K562 (cell line): ENCODE results near the gene SPEG. TPM values are rescaled to one million over a fixed set of nuclear protein-coding genes. Genes with fewer than 3 reads are reported as not detected.

Source experiments
- ATAC-seq: fragments of 200-7000 bp; cut with Tn5 transposase; 3 replicates; pipeline ENCODE4 v1.9.1; 2020; ENCODE audit warnings: moderate library complexity
- BruUV-seq: library from RNA; stranded (reverse); fragments of 400-500 nt; replicated peaks from 2 replicates; lab custom pipeline; 2021; lab: Mats Ljungman, UMichigan
- CTCF ChIA-PET: fragments of 300-600 bp; formaldehyde crosslinking; extraction: SDS; loops from one replicate; lab custom pipeline; 2021; ENCODE audit warnings: low intra/inter-chr PET ratio; lab: Yijun Ruan, JAX
- POLR2A ChIA-PET: fragments of 300-600, 350-650 bp; sonication (Branson Sonifier 250); formaldehyde crosslinking; extraction: SDS; loops from one replicate; lab custom pipeline; 2021; ENCODE audit warnings: antibody characterized with exemption, inconsistent platforms; lab: Yijun Ruan, JAX
- DNase-seq, 4 experiments: peaks; one replicate each; pipeline versions ENCODE4 v3.0.0 to v3.0.0-alpha.2; 2011 to 2018; ENCODE audit warnings: low spot score in 3 of 4, mixed read lengths in 3 of 4; ENCODE audit errors: extremely low read depth in 1 of 4
- FAIRE-seq: peaks from 2 replicates; lab custom pipeline; 2011; peaks lifted over from hg19 to GRCh38; lab: Jason Lieb, UNC
- H2AFZ ChIP-seq: 2 replicates; pipeline ENCODE4 v1.6.0; 2011; ENCODE audit warnings: low read depth, low read length, control low read depth, inconsistent platforms
- H3K27ac ChIP-seq: fragments of 200-600 bp; 3 replicates; pipeline ENCODE4 v1.8.0; 2011; ENCODE audit warnings: low read depth, mild to moderate bottlenecking, control low read depth, inconsistent platforms, low read length, moderate library complexity, mixed read lengths; ENCODE audit errors: extremely low read depth
- H3K27me3 ChIP-seq, 2 experiments: fragments of 300-600 bp in 1 of 2; 2 replicates in 1 of 2; 3 replicates in 1 of 2; pipeline versions ENCODE4 v1.6.0 to v1.8.0; 2011; ENCODE audit warnings: inconsistent platforms in 2 of 2, low read length in 2 of 2, mild to moderate bottlenecking in 1 of 2, mixed read lengths in 1 of 2, moderate library complexity in 1 of 2; ENCODE audit not compliant: control insufficient read depth in 2 of 2, insufficient read depth in 2 of 2
- H3K36me3 ChIP-seq: fragments of 300-600 bp; 3 replicates; pipeline ENCODE4 v1.8.0; 2011; ENCODE audit warnings: mild to moderate bottlenecking, low read length, inconsistent platforms; ENCODE audit not compliant: control insufficient read depth, insufficient read depth
- H3K4me1 ChIP-seq, 2 experiments: fragments of 200-600 bp in 1 of 2; replicated peaks in 1 of 2; 2 replicates in 1 of 2; 3 replicates in 1 of 2; pipeline versions ENCODE4 v1.5.1 to v1.8.0; 2011; ENCODE audit warnings: inconsistent platforms in 2 of 2, low read length in 2 of 2, mild to moderate bottlenecking in 1 of 2, mixed read lengths in 1 of 2, moderate library complexity in 1 of 2; ENCODE audit not compliant: control insufficient read depth in 2 of 2, insufficient read depth in 2 of 2
- H3K4me2 ChIP-seq: 2 replicates; pipeline ENCODE4 v1.6.1; 2011; ENCODE audit warnings: low read length, control low read depth, inconsistent platforms, mixed read lengths; ENCODE audit not compliant: insufficient read depth
- H3K4me3 ChIP-seq: fragments of 200-600 bp; sonication (generic), shearing (Covaris generic); 2 replicates; pipeline ENCODE4 v1.5.1; 2016; ENCODE audit warnings: control low read depth, inconsistent platforms
- H3K79me2 ChIP-seq: fragments of 200-600 bp; 3 replicates; pipeline ENCODE4 v1.8.0; 2011; ENCODE audit warnings: low read length, inconsistent platforms; ENCODE audit not compliant: control insufficient read depth, insufficient read depth
- H3K9ac ChIP-seq, 2 experiments: 2 replicates each; pipeline versions ENCODE4 v1.6.0 to v1.6.1; 2011; ENCODE audit warnings: low read depth in 2 of 2, low read length in 2 of 2, control low read depth in 1 of 2, inconsistent platforms in 1 of 2, mild to moderate bottlenecking in 1 of 2, mixed read lengths in 1 of 2; ENCODE audit not compliant: insufficient read depth in 1 of 2
- H3K9me1 ChIP-seq: one replicate; pipeline ENCODE4 v1.6.0; 2011; ENCODE audit warnings: inconsistent platforms, mild to moderate bottlenecking, low read length, moderate library complexity; ENCODE audit not compliant: control insufficient read depth, insufficient read depth
- H3K9me3 ChIP-seq: replicated peaks from 2 replicates; pipeline ENCODE4 v1.5.1; 2011; ENCODE audit warnings: low read depth, low read length, inconsistent platforms; ENCODE audit not compliant: control insufficient read depth, insufficient read depth
- H4K20me1 ChIP-seq: replicated peaks from 2 replicates; pipeline ENCODE4 v1.6.1; 2011; ENCODE audit warnings: low read length, inconsistent platforms, mixed read lengths; ENCODE audit not compliant: control insufficient read depth, insufficient read depth
- CEBPB ChIP-seq: fragments of 450-650 bp; IDR thresholded peaks from 2 replicates; pipeline ENCODE4 v1.6.1; 2016; ENCODE audit warnings: missing genetic modification characterization, missing compliant biosample characterization
- CEBPZ ChIP-seq: fragments of 150-350 bp; IDR thresholded peaks from 2 replicates; pipeline ENCODE4 v1.6.1; 2014; ENCODE audit warnings: low read depth, mild to moderate bottlenecking, low read length, borderline replicate concordance
- HDAC2 ChIP-seq: fragments of 450-650 bp; IDR thresholded peaks from 2 replicates; pipeline ENCODE4 v1.6.1; 2016; ENCODE audit warnings: mild to moderate bottlenecking
- KDM2B ChIP-seq: fragments of 250-450 bp; sonication (Bioruptor Pico); IDR thresholded peaks from 2 replicates; pipeline ENCODE4 v1.8.0; 2021; ENCODE audit warnings: mild to moderate bottlenecking, moderate library complexity
- PHTF2 ChIP-seq: fragments of 250-450 bp; sonication (Bioruptor Pico); IDR thresholded peaks from 2 replicates; pipeline ENCODE4 v1.5.0; 2021; ENCODE audit warnings: mild to moderate bottlenecking
- RAD51 ChIP-seq: fragments of 450-650 bp; IDR thresholded peaks from 2 replicates; pipeline ENCODE4 v1.7.1; 2016; ENCODE audit warnings: low read depth, mild to moderate bottlenecking, borderline replicate concordance
- SIN3A ChIP-seq, 2 experiments: fragments of 150-350 bp in 1 of 2; IDR thresholded peaks; 2 replicates each; pipeline ENCODE4 v1.6.1; 2011 to 2016; ENCODE audit warnings: borderline replicate concordance in 2 of 2, low read depth in 2 of 2, low read length in 2 of 2, mild to moderate bottlenecking in 2 of 2, moderate library complexity in 2 of 2; ENCODE audit not compliant: control insufficient read depth in 1 of 2
- WGBS: fragments of 100-300 bp; shearing (Covaris generic); methylation state at CpG from one replicate; pipeline ENCODE4 v1.1.6; 2016; ENCODE audit warnings: low coverage, mixed read lengths; ENCODE audit not compliant: insufficient coverage; ENCODE audit errors: missing lambda C conversion rate; 5-methylcytosine and 5-hydroxymethylcytosine counted together
- in situ Hi-C: fragments of 300-500 bp; cut with MboI; formaldehyde crosslinking; loops from 4 replicates; pipeline ENCODE4 v1.15.0; 2018; ENCODE audit warnings: inconsistent platforms, mixed read lengths
- intact Hi-C: fragments of 100-400 bp; cut with micrococcal nuclease; formaldehyde crosslinking; loops from 2 replicates; pipeline ENCODE4 v1.14.2; 2022
- polyA plus RNA-seq, 8 experiments: library from polyadenylated mRNA; depleted of rRNA in 4 of 8; stranded (reverse) in 5 of 8; unstranded in 3 of 8; fragments of >200 nt; fragmentation: Nextera tagmentation in 2 of 8; fragmentation: Illumina TruSeq in 1 of 8; extraction: Ambion mirVana in 2 of 8; extraction: Trizol in 1 of 8; gene quantifications; 2 replicates each; pipeline versions ENCODE4 v1.2.1 to v1.2.3, GENCODE V29; 2011 to 2014; ENCODE audit warnings: inconsistent platforms in 1 of 8, missing spikeins in 1 of 8
- total RNA-seq, 7 experiments: library from RNA; depleted of rRNA in 6 of 7; stranded (reverse); fragments of >200 nt in 6 of 7; fragmentation: Illumina TruSeq in 2 of 7; extraction: Trizol in 2 of 7; gene quantifications; 2 replicates each; pipeline versions ENCODE4 v1.2.1 to v1.2.3, GENCODE V29; 2011 to 2021; ENCODE audit warnings: low replicate concordance in 1 of 7
- TF ChIP-seq, protein P1 (sequence below): fragments of 250-450 bp; sonication (Bioruptor Pico); IDR thresholded peaks from 2 replicates; pipeline ENCODE4 v1.5.1; 2021; ENCODE audit warnings: mild to moderate bottlenecking

Gene SPEG
- total and polyA plus RNA-seq, 9 of the 15 experiments (the other 6 are each of a cell fraction or from before 2014, with no cell fraction given) = 0.49 to 8.7 (median 3.0) TPM

GRCh38 chr2:219384859-219385258, 49.8 kb upstream of the SPEG start:
- peaks cover 15 to 37% of the 10 kb centered on the region in 2 experiments; a peak in 4 of 5 replicates for H3K4me1 ChIP-seq
- peaks cover 62% of the 10 kb centered on the region; the same call in 2 of the 3 replicates for H3K36me3 ChIP-seq
- H4K20me1 ChIP-seq = no peaks in the 10 kb centered on the region
- intact Hi-C loops (no loop called here), in situ Hi-C loops (no loop called here)
- 100% methylated on average over 2 of the region's 2 CpGs for WGBS
- DNase-seq (no peak), FAIRE-seq (no peak), ATAC-seq (no peak)
- peaks cover 10% of the 10 kb centered on the region for H3K79me2 ChIP-seq
- ChIA-PET CTCF (no interaction called here), POLR2A (no interaction called here)
- no peak overlapping the region for H2AFZ ChIP-seq
- H3K27ac ChIP-seq = no peak overlapping the region
- BruUV-seq = no TSS peak
- no peak overlapping the region for H3K9ac ChIP-seq
- no peak overlapping the region for H3K4me3 ChIP-seq
- H3K27me3 ChIP-seq = no peaks in the 10 kb centered on the region
- no peaks in the 10 kb centered on the region for H3K9me3 ChIP-seq
- H3K9me1 ChIP-seq = peaks cover 8% of the 10 kb centered on the region
- no peak overlapping the region for H3K4me2 ChIP-seq
- TF ChIP-seq CEBPB (tag) (no peak), RAD51 (no peak), HDAC2 (no peak), KDM2B (CRISPR knock-in tag) (no peak), SIN3A (IDR thresholded peaks at IDR 0.05; ENCODE audit: borderline replicate concordance in 2 of 2, control insufficient read depth in 1 of 2, low read depth in 2 of 2, low read length in 2 of 2) (no peak), CEBPZ (no peak), PHTF2 (CRISPR knock-in tag) (no peak)
- TF ChIP-seq, protein P1, sequence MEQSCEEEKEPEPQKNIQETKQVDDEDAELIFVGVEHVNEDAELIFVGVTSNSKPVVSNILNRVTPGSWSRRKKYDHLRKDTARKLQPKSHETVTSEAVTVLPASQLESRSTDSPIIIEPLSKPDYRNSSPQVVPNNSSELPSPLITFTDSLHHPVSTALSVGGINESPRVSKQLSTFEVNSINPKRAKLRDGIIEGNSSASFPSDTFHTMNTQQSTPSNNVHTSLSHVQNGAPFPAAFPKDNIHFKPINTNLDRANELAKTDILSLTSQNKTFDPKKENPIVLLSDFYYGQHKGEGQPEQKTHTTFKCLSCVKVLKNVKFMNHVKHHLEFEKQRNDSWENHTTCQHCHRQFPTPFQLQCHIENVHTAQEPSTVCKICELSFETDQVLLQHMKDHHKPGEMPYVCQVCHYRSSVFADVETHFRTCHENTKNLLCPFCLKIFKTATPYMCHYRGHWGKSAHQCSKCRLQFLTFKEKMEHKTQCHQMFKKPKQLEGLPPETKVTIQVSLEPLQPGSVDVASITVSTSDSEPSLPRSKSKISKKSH (CRISPR knock-in tag) = no peak
